GM23338 (cell line): Measurements from ENCODE around the gene TTC6.
A peak's percentile ranks its signal among the peaks of the same experiment; 100 is the strongest.

ENCODE experiments used
- CTCF ChIP-seq, 2 experiments: fragments of 200-600 bp in 1 of 2; sonication (generic) in 1 of 2; conservative IDR thresholded peaks; 2 replicates each; pipeline versions ENCODE4 v1.5.1 to v1.6.1; 2016 to 2017; ENCODE audit warnings: antibody characterized with exemption in 2 of 2, low read depth in 2 of 2, mild to moderate bottlenecking in 2 of 2, moderate library complexity in 1 of 2
- EZH2 ChIP-seq: fragments of 200-600 bp; sonication (generic); IDR thresholded peaks from one replicate; pipeline ENCODE4 v1.8.0; 2017; ENCODE audit warnings: antibody characterized with exemption, mild to moderate bottlenecking, low read depth; ENCODE audit not compliant: unreplicated experiment
- ZNF331 ChIP-seq: fragments of 250-450 bp; sonication (Bioruptor Pico); IDR thresholded peaks from 2 replicates; pipeline ENCODE4 v1.5.0; 2020; ENCODE audit warnings: low read depth, mild to moderate bottlenecking, moderate library complexity

- no peak for TF ChIP-seq CTCF (conservative IDR thresholded peaks at IDR 0.05; ENCODE audit: low read depth in 2 of 2)
- TF ChIP-seq EZH2 = peak; percentile 56
- no peak for TF ChIP-seq ZNF331 (CRISPR knock-in tag)
These were observed 6.3 kb upstream of the TTC6 start for GRCh38 chr14:37588956-37589714.
